WTC11 (cell line): Measurements from ENCODE around the gene TCEANC2. TPM values are rescaled to one million over a fixed set of nuclear protein-coding genes. Genes with fewer than 3 reads are reported as not detected.

ENCODE experiments used
- ATAC-seq: fragments of 200-7000 bp; cut with Tn5 transposase; 2 replicates; pipeline ENCODE4 v1.10.0; 2021; ENCODE audit warnings: mild to moderate bottlenecking, moderate library complexity
- CTCF ChIA-PET: fragments of 300-600 bp; sonication (Branson Sonifier 250); formaldehyde crosslinking; loops from one replicate; lab custom pipeline; 2021; ENCODE audit warnings: antibody characterized with exemption; lab: Charles Lee
- POLR2A ChIA-PET: fragments of 350-600 bp; sonication (Branson Sonifier 250); formaldehyde crosslinking; loops from one replicate; lab custom pipeline; 2021; ENCODE audit warnings: antibody characterized with exemption; lab: Charles Lee
- DNase-seq: peaks from one replicate; pipeline ENCODE4 v3.0.0; 2021; ENCODE audit warnings: low spot score
- H3K27ac Mint-ChIP-seq: 2 replicates; pipeline ENCODE4 v1.8.0; 2021; ENCODE audit warnings: mixed read lengths
- H3K27me3 Mint-ChIP-seq: 2 replicates; pipeline ENCODE4 v1.8.0; 2021; ENCODE audit warnings: low read depth, mild to moderate bottlenecking, moderate library complexity, mixed read lengths
- H3K36me3 Mint-ChIP-seq: 2 replicates; pipeline ENCODE4 v1.8.0; 2021; ENCODE audit warnings: mixed read lengths
- H3K4me1 Mint-ChIP-seq: 2 replicates; pipeline ENCODE4 v1.8.0; 2022; ENCODE audit warnings: mixed read lengths
- H3K4me3 Mint-ChIP-seq: 2 replicates; pipeline ENCODE4 v1.8.0; 2021; ENCODE audit warnings: mild to moderate bottlenecking, moderate library complexity, mixed read lengths
- H3K9me3 Mint-ChIP-seq: 2 replicates; pipeline ENCODE4 v1.8.0; 2021; ENCODE audit warnings: mixed read lengths
- E2F1 ChIP-seq: sonication (generic); formaldehyde crosslinking; IDR thresholded peaks from 2 replicates; pipeline ENCODE4 v1.8.0; 2022; ENCODE audit warnings: mild to moderate bottlenecking, missing genetic modification reagents
- ELF4 ChIP-seq: sonication (generic); formaldehyde crosslinking; IDR thresholded peaks from 2 replicates; pipeline ENCODE4 v1.8.1; 2022; ENCODE audit warnings: low read depth, mild to moderate bottlenecking, moderate library complexity, missing genetic modification reagents
- EMX1 ChIP-seq: fragments of 250-450 bp; sonication (Bioruptor Pico); IDR thresholded peaks from 2 replicates; pipeline ENCODE4 v1.8.0; 2021; ENCODE audit warnings: mild to moderate bottlenecking
- ESRRA ChIP-seq: sonication (generic); formaldehyde crosslinking; IDR thresholded peaks from 2 replicates; pipeline ENCODE4 v1.8.1; 2022; ENCODE audit warnings: mild to moderate bottlenecking, missing genetic modification reagents, borderline replicate concordance
- FOXK1 ChIP-seq: sonication (generic); formaldehyde crosslinking; IDR thresholded peaks from 2 replicates; pipeline ENCODE4 v1.8.0; 2022; ENCODE audit warnings: mild to moderate bottlenecking, moderate library complexity, missing genetic modification reagents
- FOXP1 ChIP-seq: sonication (generic); formaldehyde crosslinking; IDR thresholded peaks from 2 replicates; pipeline ENCODE4 v1.8.0; 2022; ENCODE audit warnings: missing genetic modification reagents, mild to moderate bottlenecking, moderate library complexity, borderline replicate concordance
- FOXP4 ChIP-seq: sonication (generic); formaldehyde crosslinking; IDR thresholded peaks from 2 replicates; pipeline ENCODE4 v1.8.0; 2022; ENCODE audit warnings: mild to moderate bottlenecking, missing genetic modification reagents
- GTF2I ChIP-seq: fragments of 250-450 bp; sonication (Bioruptor Pico); conservative IDR thresholded peaks from 2 replicates; pipeline ENCODE4 v1.4.0; 2021; ENCODE audit warnings: mild to moderate bottlenecking
- KAT7 ChIP-seq: sonication (generic); formaldehyde crosslinking; IDR thresholded peaks from 2 replicates; pipeline ENCODE4 v1.8.1; 2023; ENCODE audit warnings: missing genetic modification reagents, mild to moderate bottlenecking, borderline replicate concordance
- MAX ChIP-seq: sonication (generic); formaldehyde crosslinking; IDR thresholded peaks from 2 replicates; pipeline ENCODE4 v1.8.0; 2022; ENCODE audit warnings: mild to moderate bottlenecking, missing genetic modification reagents
- MXD4 ChIP-seq: fragments of 250-450 bp; sonication (Bioruptor Pico); IDR thresholded peaks from 2 replicates; pipeline ENCODE4 v1.8.0; 2021; ENCODE audit warnings: mild to moderate bottlenecking, moderate library complexity, borderline replicate concordance
- NR3C1 ChIP-seq: sonication (generic); formaldehyde crosslinking; conservative IDR thresholded peaks from 2 replicates; pipeline ENCODE4 v1.8.1; 2023; ENCODE audit warnings: low read depth, mild to moderate bottlenecking, missing genetic modification reagents
- RORB ChIP-seq: fragments of 250-450 bp; sonication (Bioruptor Pico); IDR thresholded peaks from 2 replicates; pipeline ENCODE4 v1.9.0; 2021; ENCODE audit warnings: mild to moderate bottlenecking
- SMAD3 ChIP-seq: sonication (generic); formaldehyde crosslinking; IDR thresholded peaks from 2 replicates; pipeline ENCODE4 v1.8.0; 2022; ENCODE audit warnings: missing genetic modification reagents, mild to moderate bottlenecking, borderline replicate concordance
- SMAD4 ChIP-seq: sonication (generic); formaldehyde crosslinking; IDR thresholded peaks from 2 replicates; pipeline ENCODE4 v1.8.0; 2022; ENCODE audit warnings: mild to moderate bottlenecking, missing genetic modification reagents
- STAT6 ChIP-seq: sonication (generic); formaldehyde crosslinking; conservative IDR thresholded peaks from 2 replicates; pipeline ENCODE4 v1.8.1; 2023; ENCODE audit warnings: mild to moderate bottlenecking, low read depth, missing genetic modification reagents, moderate library complexity
- TEAD1 ChIP-seq: sonication (generic); formaldehyde crosslinking; IDR thresholded peaks from 2 replicates; pipeline ENCODE4 v1.8.0; 2022; ENCODE audit warnings: mild to moderate bottlenecking, missing genetic modification reagents
- TEAD4 ChIP-seq: sonication (generic); formaldehyde crosslinking; IDR thresholded peaks from 2 replicates; pipeline ENCODE4 v1.8.0; 2022; ENCODE audit warnings: mild to moderate bottlenecking, missing genetic modification reagents
- TP53 ChIP-seq: sonication (generic); formaldehyde crosslinking; IDR thresholded peaks from 2 replicates; pipeline ENCODE4 v1.8.1; 2023; ENCODE audit warnings: mild to moderate bottlenecking, missing genetic modification reagents
- USF1 ChIP-seq: sonication (generic); formaldehyde crosslinking; IDR thresholded peaks from 2 replicates; pipeline ENCODE4 v1.8.0; 2022; ENCODE audit warnings: mild to moderate bottlenecking, missing genetic modification reagents
- ZBTB21 ChIP-seq: sonication (generic); formaldehyde crosslinking; IDR thresholded peaks from 2 replicates; pipeline ENCODE4 v1.8.1; 2023; ENCODE audit warnings: mild to moderate bottlenecking, missing genetic modification reagents, borderline replicate concordance
- ZMAT4 ChIP-seq: fragments of 250-450 bp; sonication (Bioruptor Pico); IDR thresholded peaks from 2 replicates; pipeline ENCODE4 v1.9.0; 2021; ENCODE audit warnings: mild to moderate bottlenecking
- ZNF121 ChIP-seq: sonication (generic); formaldehyde crosslinking; IDR thresholded peaks from 2 replicates; pipeline ENCODE4 v1.8.0; 2023; ENCODE audit warnings: missing genetic modification reagents
- ZNF317 ChIP-seq: sonication (generic); formaldehyde crosslinking; IDR thresholded peaks from 2 replicates; pipeline ENCODE4 v1.8.1; 2023; ENCODE audit warnings: low read depth, mild to moderate bottlenecking, moderate library complexity, missing genetic modification reagents, borderline replicate concordance
- ZNF425 ChIP-seq: fragments of 250-450 bp; sonication (Bioruptor Pico); conservative IDR thresholded peaks from 2 replicates; pipeline ENCODE4 v1.9.0; 2021; ENCODE audit warnings: mild to moderate bottlenecking
- ZSCAN18 ChIP-seq: fragments of 250-450 bp; sonication (Bioruptor Pico); IDR thresholded peaks from 2 replicates; pipeline ENCODE4 v2.1.2; 2022; ENCODE audit warnings: mild to moderate bottlenecking, moderate library complexity
- total RNA-seq: library from RNA; stranded (reverse); gene quantifications from 3 replicates; pipeline ENCODE4 v1.2.3, GENCODE V29; 2021

TCEANC2 gene
- total RNA-seq, 1 experiment from 2014 or later: 6.3 TPM

- Mint-ChIP-seq H3K36me3 (no peaks in the 10 kb centered on the region), H3K4me1 (peaks cover 8% of the 10 kb centered on the region; the same call in 1 of the 2 replicates), H3K27me3 (no peaks in the 10 kb centered on the region), H3K9me3 (no peaks in the 10 kb centered on the region), H3K4me3 (no peak overlapping the region), H3K27ac (no peak overlapping the region; the same call in 1 of the 2 replicates)
- ATAC-seq (no peak), DNase-seq (no peak)
- POLR2A ChIA-PET: no interaction called here
- TF ChIP-seq TP53 (CRISPR knock-in tag) (no peak), RORB (CRISPR knock-in tag) (no peak), ELF4 (CRISPR knock-in tag) (no peak), ZMAT4 (CRISPR knock-in tag) (no peak), FOXP4 (no peak), FOXP1 (CRISPR knock-in tag) (no peak), ZNF121 (CRISPR knock-in tag) (no peak), ZSCAN18 (CRISPR knock-in tag) (no peak), ZNF317 (CRISPR knock-in tag) (no peak), EMX1 (no peak), SMAD3 (no peak), TEAD1 (CRISPR knock-in tag) (no peak), SMAD4 (CRISPR knock-in tag) (no peak), KAT7 (CRISPR knock-in tag) (no peak), ZBTB21 (CRISPR knock-in tag) (no peak), MAX (no peak), ESRRA (CRISPR knock-in tag) (no peak), NR3C1 (no peak)
- CTCF ChIA-PET: no interaction called here
Measured at GRCh38 chr1:54054438-54054749, 986 bp downstream of the TCEANC2 start.

GRCh38 chr1:54064299-54064698 lies 10.9 kb downstream of the TCEANC2 start:
- CTCF ChIA-PET: interaction anchor here (0.7 kb wide), 1 partner anchor 189 kb away, joined by 3 read pairs; no protein-coding TSS in a partner anchor
- Mint-ChIP-seq H3K27ac (no peak overlapping the region), H3K36me3 (peaks cover 3% of the 10 kb centered on the region; the same call in 1 of the 2 replicates), H3K9me3 (0 out of 2 replicates have a peak, but pooled peaks cover 3% of the 10 kb centered on the region), H3K27me3 (no peaks in the 10 kb centered on the region), H3K4me1 (no peaks in the 10 kb centered on the region), H3K4me3 (no peak overlapping the region)
- DNase-seq (no peak), ATAC-seq (no peak)
- POLR2A ChIA-PET: no interaction called here
- no peak for TF ChIP-seq USF1 (CRISPR knock-in tag)
- no peak for TF ChIP-seq STAT6
- no peak for TF ChIP-seq MXD4 (CRISPR knock-in tag)
- TF ChIP-seq ZBTB21 (CRISPR knock-in tag): no peak
- TF ChIP-seq ZNF425: no peak
- TF ChIP-seq E2F1 (CRISPR knock-in tag): no peak
- TF ChIP-seq FOXK1 (CRISPR knock-in tag): no peak
- no peak for TF ChIP-seq GTF2I (CRISPR knock-in tag)
- no peak for TF ChIP-seq TEAD4 (CRISPR knock-in tag)
